Measurements from ENCODE around the gene TUBGCP6. TPM values are rescaled to one million over a fixed set of nuclear protein-coding genes. Genes with fewer than 3 reads are reported as not detected.
A peak's percentile ranks its signal among the peaks of the same experiment; 100 is the strongest.

Gene TUBGCP6
- total and polyA plus RNA-seq, 2 donors (not counting 3 experiments of a cell fraction or from before 2014, with no cell fraction given) = 33.1 to 45.3 TPM

DNA sequence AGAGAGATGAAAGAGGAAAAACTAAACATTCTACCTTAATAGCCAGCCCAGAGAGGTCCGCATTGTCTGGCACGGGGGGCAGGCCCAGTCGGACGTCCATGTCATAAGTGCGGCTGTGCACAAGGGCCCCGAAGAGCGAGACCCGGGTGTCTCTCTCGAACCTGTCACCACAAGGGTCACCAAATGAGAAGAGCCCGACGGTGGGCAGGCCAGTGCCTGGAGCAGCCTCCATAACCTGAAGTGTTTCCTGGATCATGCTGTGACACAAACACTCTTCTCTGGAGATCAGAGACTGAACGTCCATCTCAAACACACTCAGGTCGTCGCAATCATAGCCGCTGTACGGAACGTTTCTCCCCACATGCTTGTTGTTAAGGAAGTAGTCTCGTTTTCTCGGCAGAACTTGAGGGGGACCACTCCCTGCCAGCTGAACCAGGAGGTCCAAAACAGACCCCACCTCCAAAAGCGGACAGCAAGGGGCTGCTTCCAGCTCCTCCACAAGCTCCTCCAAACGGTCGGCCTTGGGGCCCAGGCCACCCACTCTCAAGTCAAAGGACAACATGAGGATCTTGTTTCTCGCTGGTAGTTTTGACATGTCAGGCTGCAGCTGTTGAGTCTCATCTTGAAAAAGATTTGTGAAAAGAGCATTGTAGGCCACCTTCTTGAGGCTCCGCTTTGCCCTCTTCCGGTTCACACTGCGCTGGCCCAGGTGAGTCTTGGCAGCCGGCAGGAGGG, 971 bp downstream of the TUBGCP6 start:
- no peaks in the 10 kb centered on the region for H3K27me3 ChIP-seq (ENCODE audit: control insufficient read depth in 2 of 2, insufficient read depth in 2 of 2, low read length in 2 of 2)
- TSS peak; percentile 32 for BruUV-seq (replicated peaks)
- peaks cover 0 to 14% of the 10 kb centered on the region in 2 experiments for H3K36me3 ChIP-seq (ENCODE audit: control insufficient read depth in 2 of 2, extremely low read depth in 1 of 2, insufficient read depth in 2 of 2, low read length in 2 of 2)
- peaks cover 47% of the 10 kb centered on the region for H3K79me2 ChIP-seq (ENCODE audit: control insufficient read depth, insufficient read depth, low read length)
- FAIRE-seq = peak; percentile 61
- H2AFZ ChIP-seq (ENCODE audit: low read depth, low read length) = peak overlapping the region; percentile 90
- intact Hi-C loops (cut with micrococcal nuclease) (no loop called here), dilution Hi-C loops (cut with MboI; ENCODE audit: extremely low pct_ligation_motif_present, low sequenced_read_pairs) (no loop called here)
- H3K9me1 ChIP-seq (replicated peaks; ENCODE audit: control insufficient read depth, extremely low read depth, insufficient read depth, low read length) = no peaks in the 10 kb centered on the region
- H3K27ac ChIP-seq (ENCODE audit: insufficient read depth, low read depth, low read length) = peak overlapping the region; percentile 73
- H3K4me2 ChIP-seq (ENCODE audit: insufficient read depth, low read length) = peak overlapping the region; percentile 94
- DNase-seq (ENCODE audit: low read depth, low spot score) = peak; percentile 14
- POLR2A ChIA-PET = no interaction called here
- H3K4me1 ChIP-seq (ENCODE audit: control insufficient read depth, extremely low read depth, insufficient read depth, low read length) = peaks cover 26% of the 10 kb centered on the region
- no peaks in the 10 kb centered on the region for H3K9me3 ChIP-seq (replicated peaks; ENCODE audit: control insufficient read depth, insufficient read depth, low read length)
- H4K20me1 ChIP-seq (replicated peaks; ENCODE audit: control insufficient read depth, extremely low read depth, insufficient read depth, low read length) = no peaks in the 10 kb centered on the region
- H3K9ac ChIP-seq (replicated peaks; ENCODE audit: extremely low read depth, insufficient read depth, low read length) = peak overlapping the region; percentile 91
- CTCF ChIA-PET = interaction anchor here (0.9 to 1.9 kb wide), 4 partner anchors 24 to 282 kb away, joined by 4 to 7 read pairs (median 4); partner anchors contain the start of gene SCO2
- H3K4me3 ChIP-seq (replicated peaks in 1 of 3; ENCODE audit: insufficient read depth in 1 of 3, low read depth in 1 of 3, low read length in 3 of 3) = peak overlapping the region; percentile 55 to 98 (median 90)
- TF ChIP-seq POLR2A (IDR thresholded peaks at IDR 0.05; ENCODE audit: low read depth, low read length) = no peak
- TF ChIP-seq MAX (IDR thresholded peaks at IDR 0.05; ENCODE audit: insufficient read depth, insufficient read length) = no peak
- no peak for TF ChIP-seq MYC (IDR thresholded peaks at IDR 0.05; ENCODE audit: low read depth, low read length)
- no peak for TF ChIP-seq GATA2 (IDR thresholded peaks at IDR 0.05; ENCODE audit: insufficient read depth, insufficient read length, low read depth, low read length)
- no peak for TF ChIP-seq EZH2 (IDR thresholded peaks at IDR 0.05; ENCODE audit: borderline replicate concordance, low read depth, low read length, severe bottlenecking)
- no peak for TF ChIP-seq JUN (IDR thresholded peaks at IDR 0.05; ENCODE audit: borderline replicate concordance, insufficient read depth, insufficient read length, low read depth)
- no peak for TF ChIP-seq POLR2AphosphoS5 (IDR thresholded peaks at IDR 0.05; ENCODE audit: insufficient read depth, low read depth, low read length)
- no peak for TF ChIP-seq FOS (IDR thresholded peaks at IDR 0.05; ENCODE audit: borderline replicate concordance, insufficient read depth, low read length)
- TF ChIP-seq CTCF (IDR thresholded peaks at IDR 0.05; ENCODE audit: extremely low read depth in 1 of 2, insufficient read depth in 1 of 2, low read depth in 1 of 2, low read length in 2 of 2) = no peak

All from endothelial cell of umbilical vein (primary cell).